Measurements from ENCODE around the gene TMED6.

GRCh38 chr16:69396187-69397061 lies 44.8 kb upstream of the TMED6 start:
- TF ChIP-seq EZH2 (IDR thresholded peaks at IDR 0.05; ENCODE audit: borderline replicate concordance, low read length) (no peak), CTCF (conservative IDR thresholded peaks at IDR 0.05 in 1 of 2, IDR thresholded peaks at IDR 0.05 in 1 of 2; ENCODE audit: extremely low read depth in 1 of 2, insufficient read depth in 1 of 2, low read depth in 1 of 2, low read length in 2 of 2) (peak; percentile 55 to 57)

Measured in mammary epithelial cell (primary cell).